GM18508 (cell line): ENCODE measurements around the gene MRPL47.
"Not testable (repeated sequence)": the region's sequence is repeated elsewhere in the genome, so short reads cannot be mapped to it uniquely, and the experiment has no call there.

ENCODE experiments used
- ATAC-seq: cut with Tn5 transposase; IDR thresholded peaks from one replicate; pipeline ENCODE4 v1.9.1; 2021; ENCODE audit warnings: moderate number of reproducible peaks; ENCODE audit not compliant: insufficient read depth, unreplicated experiment

The MRPL47 gene

GRCh38 chr3:179604321-179605078, at the start of gene MRPL47, which contains the start of gene NDUFB5:
Gene MRPL47, minus strand, starts transcription at chr3:179604638. Its CDS starts 14 bp downstream, at chr3:179604624.
Gene NDUFB5, plus strand, starts transcription at chr3:179604794. Its CDS starts 22 bp downstream, at chr3:179604816.
- ATAC-seq: peak; percentile 95

GRCh38 chr3:179653096-179653797, 48.8 kb upstream of the MRPL47 start:
- peak; percentile 41 for ATAC-seq

GRCh38 chr3:179652447-179653095, 48.1 kb upstream of the MRPL47 start, which contains the start of gene USP13:
Gene USP13, plus strand, starts transcription at chr3:179653040. Its CDS starts 186 bp downstream, at chr3:179653226.
- peak; percentile 38 for ATAC-seq

DNA sequence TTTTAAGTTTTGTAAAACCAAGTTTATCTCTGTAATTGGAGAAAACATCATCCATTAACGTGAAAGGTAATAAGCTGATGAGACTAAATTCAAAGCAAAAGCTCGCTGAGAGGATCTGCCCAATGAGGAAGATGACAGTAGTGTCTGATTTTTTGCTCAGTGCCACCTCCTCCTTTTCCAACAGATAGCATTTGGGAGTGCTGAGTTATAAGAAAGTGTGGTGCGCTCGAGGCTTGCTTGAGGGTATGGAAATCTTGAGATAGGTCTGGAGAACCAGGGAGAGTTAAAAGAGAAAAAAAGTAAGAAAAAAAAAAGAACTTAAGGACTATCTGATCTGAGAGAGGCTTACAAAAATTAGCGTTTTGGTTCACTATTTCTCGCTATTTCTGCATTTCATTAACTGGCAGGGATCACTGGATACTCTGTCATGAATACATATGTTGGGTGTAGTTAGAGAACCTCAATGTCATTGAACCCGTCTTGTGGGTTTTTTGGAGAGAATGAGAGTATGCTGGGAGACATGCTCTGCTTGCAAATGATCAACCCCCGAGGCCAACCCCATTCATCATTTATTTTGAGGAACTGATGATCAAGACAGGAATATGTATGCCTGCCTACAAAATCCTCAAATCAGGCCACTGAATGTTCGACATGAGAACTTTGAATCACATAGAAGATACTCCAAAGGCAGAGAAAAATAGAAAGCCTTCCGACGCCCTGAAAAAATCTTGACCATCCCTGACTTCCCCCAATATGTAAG, 47.4 kb upstream of the MRPL47 start:
- ATAC-seq: no peak

- ATAC-seq: no peak
These were observed 41.7 kb upstream of the MRPL47 start for GRCh38 chr3:179646177-179646576.

- not testable (repeated sequence) for ATAC-seq
These were observed 39.4 kb upstream of the MRPL47 start for GRCh38 chr3:179643837-179644236.

- no peak for ATAC-seq
These were observed 38.4 kb upstream of the MRPL47 start for GRCh38 chr3:179642871-179643270.

DNA sequence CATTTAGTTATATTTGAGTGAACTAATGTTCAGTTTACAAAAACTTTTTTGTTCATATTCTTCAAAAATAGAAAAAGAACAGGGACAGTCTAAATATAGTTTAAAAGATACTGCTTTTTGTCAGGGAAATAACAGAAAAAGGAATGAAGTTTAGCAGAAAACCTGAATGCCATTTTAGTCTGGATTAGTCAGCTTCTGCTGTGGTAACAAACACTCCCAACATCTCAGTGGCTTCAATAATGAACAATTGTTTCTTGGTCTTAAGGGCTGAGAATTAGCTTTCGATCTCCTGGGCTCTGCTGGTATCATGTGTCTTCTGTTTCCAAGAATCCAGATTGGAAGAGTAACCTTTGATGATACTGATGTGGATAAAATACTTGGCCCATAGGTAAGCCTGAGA, 36.0 kb upstream of the MRPL47 start:
- no peak for ATAC-seq

- no peak for ATAC-seq
These were observed 26.5 kb upstream of the MRPL47 start for GRCh38 chr3:179630753-179631451.

DNA sequence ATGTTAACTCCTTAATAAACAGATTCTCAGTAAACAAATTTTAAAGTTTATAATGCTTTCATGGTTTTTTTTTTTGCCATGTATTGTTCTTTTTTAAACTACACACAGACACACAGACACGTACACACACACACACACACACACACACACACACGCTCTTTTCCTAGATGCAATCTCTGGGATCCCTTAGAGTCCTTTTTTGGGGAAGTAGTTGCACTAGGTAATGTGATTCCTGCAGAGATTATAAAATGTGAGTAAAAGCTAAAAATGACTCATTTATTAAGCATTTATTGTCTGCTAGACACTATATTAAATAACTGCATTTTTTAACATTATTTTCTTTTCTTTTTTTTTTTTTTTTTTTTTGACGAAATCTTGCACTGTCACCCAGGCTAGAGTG, 20.0 kb upstream of the MRPL47 start:
- no peak for ATAC-seq

GRCh38 chr3:179622023-179622422, 17.6 kb upstream of the MRPL47 start:
- no peak for ATAC-seq

GRCh38 chr3:179615458-179616173, 11.2 kb upstream of the MRPL47 start:
- no peak for ATAC-seq

GRCh38 chr3:179613807-179614206, 9.4 kb upstream of the MRPL47 start:
- ATAC-seq: no peak

GRCh38 chr3:179610066-179610465, 5.6 kb upstream of the MRPL47 start:
- no peak for ATAC-seq

GRCh38 chr3:179608931-179609720, 4.7 kb upstream of the MRPL47 start:
- ATAC-seq: peak; percentile 43

DNA sequence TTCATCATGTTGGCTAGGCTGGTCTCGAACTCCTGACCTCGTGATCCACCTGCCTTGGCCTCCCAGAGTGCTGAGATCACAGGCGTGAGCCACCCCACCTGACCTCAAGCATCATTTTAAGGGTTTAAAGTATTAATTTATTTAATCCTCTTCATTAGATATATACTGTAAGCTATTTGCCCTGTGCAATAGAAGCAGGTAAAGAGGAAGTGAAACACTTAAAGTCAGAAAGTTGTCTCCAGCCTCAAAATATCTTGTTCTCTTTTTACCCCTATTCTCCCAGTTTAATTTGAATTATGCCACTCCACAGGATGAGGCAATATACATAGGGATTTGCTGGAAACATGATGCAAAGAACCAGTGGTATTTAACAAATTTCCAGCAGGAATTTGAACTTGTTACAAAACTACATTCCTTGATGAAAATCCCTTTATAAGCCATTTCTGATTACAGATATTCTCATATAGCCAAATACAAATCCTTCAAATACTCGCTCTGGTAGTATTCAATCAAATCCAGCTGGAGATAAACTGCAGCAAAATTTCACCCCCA, 2.2 kb upstream of the MRPL47 start:
- ATAC-seq: no peak

- ATAC-seq: no peak
These were observed 607 bp downstream of the MRPL47 start for GRCh38 chr3:179603831-179604230.

DNA sequence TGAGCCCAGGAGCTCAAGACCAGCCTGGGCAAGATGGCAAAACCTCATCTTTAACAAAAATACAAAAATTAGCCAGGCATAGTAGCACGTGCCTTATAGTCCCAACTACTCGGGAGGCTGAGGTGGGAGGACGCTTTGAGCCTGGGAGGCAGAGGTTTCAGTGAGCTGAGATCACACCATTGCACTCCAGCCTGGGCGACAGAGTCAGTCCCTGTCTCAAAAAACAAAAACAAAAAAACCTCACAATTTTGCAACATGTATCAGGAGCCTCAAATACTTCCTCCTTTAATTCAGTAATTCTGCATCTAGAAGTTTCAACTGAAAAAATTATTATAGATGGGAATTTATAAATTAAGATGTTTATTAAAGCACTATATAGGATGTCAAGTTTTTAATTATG, 1.1 kb downstream of the MRPL47 start:
- ATAC-seq: no peak
